Neuron (in vitro differentiated cells): Measurements from ENCODE around the gene BRD3OS.

Experiments
- H2AFZ ChIP-seq: one replicate; pipeline ENCODE4 v1.6.1; 2013; ENCODE audit warnings: low read depth, mild to moderate bottlenecking, inconsistent platforms, low read length, moderate library complexity
- H3K27me3 ChIP-seq: one replicate; pipeline ENCODE4 v1.6.1; 2013; ENCODE audit warnings: low read length; ENCODE audit not compliant: insufficient read depth
- H3K36me3 ChIP-seq: one replicate; pipeline ENCODE4 v1.6.1; 2013; ENCODE audit warnings: low read length; ENCODE audit not compliant: insufficient read depth
- H3K4me1 ChIP-seq: one replicate; pipeline ENCODE4 v1.6.1; 2013; ENCODE audit warnings: low read length; ENCODE audit not compliant: insufficient read depth
- H3K4me3 ChIP-seq: 2 replicates; pipeline ENCODE4 v1.5.1; 2013; ENCODE audit warnings: mild to moderate bottlenecking, low read length, moderate library complexity
- H3K9me3 ChIP-seq: one replicate; pipeline ENCODE4 v1.6.1; 2013; ENCODE audit warnings: low read length

The BRD3OS gene

DNA sequence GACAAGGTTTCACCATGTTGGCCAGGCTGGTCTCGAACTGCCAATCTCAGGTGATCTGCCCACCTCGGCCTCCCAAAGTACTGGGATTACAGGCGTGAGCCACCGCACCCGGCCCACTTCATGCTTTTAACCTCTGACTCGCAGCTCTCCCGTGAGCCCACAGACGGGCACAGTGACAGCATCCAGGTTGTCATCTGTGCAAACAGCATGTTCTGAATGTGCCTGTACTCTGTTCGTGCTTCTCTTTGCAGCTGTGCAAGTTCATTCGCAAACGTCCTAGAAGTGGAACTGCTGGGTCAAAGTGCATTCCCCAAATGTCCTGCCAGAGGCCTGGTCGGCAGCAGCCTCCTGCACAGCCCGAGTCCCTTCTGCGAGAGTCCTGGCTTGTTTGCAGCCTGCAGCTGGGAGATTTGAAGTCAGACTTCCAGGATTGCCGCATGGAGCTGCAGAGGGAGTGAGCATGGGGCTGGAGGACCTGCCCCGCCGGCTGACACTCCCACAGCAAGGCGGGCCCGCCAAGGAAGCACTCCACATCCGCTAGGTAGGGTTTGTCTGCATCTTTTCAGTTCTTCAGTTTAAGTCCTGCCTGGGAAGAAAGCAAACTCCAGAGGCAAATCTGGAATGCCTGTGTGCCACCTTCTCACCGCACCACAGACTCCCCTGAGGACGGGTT lies 3.4 kb downstream of the BRD3OS start:
- H3K36me3 ChIP-seq = peaks cover 54% of the 10 kb centered on the region
- H3K4me3 ChIP-seq = no peak overlapping the region
- H3K4me1 ChIP-seq = peaks cover 9% of the 10 kb centered on the region
- H3K27me3 ChIP-seq = no peaks in the 10 kb centered on the region
- H2AFZ ChIP-seq = no peak overlapping the region
- no peaks in the 10 kb centered on the region for H3K9me3 ChIP-seq

DNA sequence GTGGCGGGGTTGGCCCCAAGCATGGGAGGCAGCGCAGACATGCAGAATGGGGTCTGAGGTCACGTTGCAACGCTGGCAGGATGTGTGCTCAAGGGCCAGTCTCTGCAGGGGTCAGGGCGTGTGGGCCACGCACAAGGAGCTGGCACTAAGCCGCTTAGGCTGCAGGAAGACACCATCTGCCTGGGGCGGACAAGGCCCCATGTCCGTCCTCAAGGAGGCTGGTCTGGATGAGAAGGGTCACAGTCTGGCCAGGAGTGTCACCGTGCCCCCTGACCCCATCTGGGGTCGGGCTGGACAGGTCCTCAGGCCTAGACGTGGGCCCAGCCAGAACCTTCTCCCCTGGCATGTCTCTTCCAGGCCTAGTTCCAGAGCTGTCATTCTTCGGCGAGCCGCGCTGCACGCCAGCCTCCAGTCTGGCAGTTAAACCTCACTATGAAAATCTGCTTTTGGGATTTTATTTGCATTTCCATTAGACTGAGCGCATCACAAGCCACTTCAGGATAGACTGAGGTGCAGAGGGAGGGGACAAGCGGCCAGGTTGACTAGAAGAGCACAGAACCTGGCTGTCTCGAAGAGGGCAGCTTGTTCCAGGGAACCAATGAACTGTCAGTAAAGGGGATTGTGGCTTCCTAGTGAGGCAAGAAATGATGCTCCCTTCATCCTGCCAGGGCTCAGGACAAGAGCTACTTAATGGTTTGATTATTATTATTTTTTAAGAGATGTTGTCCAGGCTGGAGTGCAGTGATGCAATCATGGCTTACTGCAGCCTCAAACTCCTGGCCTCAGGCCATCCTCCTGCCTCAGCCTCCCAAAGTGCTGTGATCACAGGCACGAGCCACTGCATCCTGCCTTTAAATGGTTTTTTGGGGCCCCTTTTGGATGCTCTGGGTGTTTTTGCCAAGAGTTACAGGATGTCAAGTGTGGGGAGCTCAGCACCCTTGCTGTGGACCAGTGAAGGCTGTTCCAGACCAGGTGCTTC lies 4.3 kb downstream of the BRD3OS start:
- Histone ChIP-seq H3K9me3 (no peaks in the 10 kb centered on the region), H3K4me1 (peaks cover 9% of the 10 kb centered on the region), H2AFZ (no peak overlapping the region), H3K27me3 (no peaks in the 10 kb centered on the region), H3K36me3 (peaks cover 62% of the 10 kb centered on the region), H3K4me3 (no peak overlapping the region)

DNA sequence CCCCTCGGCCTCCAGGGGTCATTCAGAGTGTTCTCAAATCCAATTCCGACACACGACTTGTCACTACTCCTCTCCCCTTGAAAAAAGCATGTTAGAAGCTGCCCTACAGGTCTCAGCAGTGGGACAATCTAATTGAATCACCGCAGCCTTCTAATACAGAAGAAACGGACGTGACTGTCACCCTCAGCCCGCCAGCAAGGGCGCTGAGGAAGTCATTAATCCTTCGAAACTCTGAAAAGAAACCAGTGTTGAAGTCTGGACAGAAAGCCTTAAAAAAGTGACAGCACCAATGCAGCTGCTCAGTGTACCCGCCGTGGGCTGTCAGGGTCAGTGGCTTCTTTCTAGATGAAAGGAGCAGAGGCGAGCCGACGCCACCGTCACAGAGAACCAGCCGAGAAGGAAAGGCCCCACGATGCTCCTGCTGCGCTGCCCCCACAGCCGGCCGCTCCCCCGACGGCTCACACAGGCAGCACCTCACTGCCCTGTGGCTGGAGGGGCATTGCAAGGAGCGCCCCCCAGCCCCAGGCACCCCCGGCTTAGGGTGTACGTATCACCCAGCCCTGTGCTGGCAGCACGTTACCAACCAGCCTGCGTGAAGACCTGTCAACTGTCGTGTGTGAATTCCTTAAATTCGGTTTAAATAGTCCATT lies 5.7 kb downstream of the BRD3OS start:
- Histone ChIP-seq H2AFZ (no peak overlapping the region), H3K36me3 (peaks cover 76% of the 10 kb centered on the region), H3K9me3 (no peaks in the 10 kb centered on the region), H3K4me3 (no peak overlapping the region), H3K27me3 (no peaks in the 10 kb centered on the region), H3K4me1 (peaks cover 8% of the 10 kb centered on the region)

DNA sequence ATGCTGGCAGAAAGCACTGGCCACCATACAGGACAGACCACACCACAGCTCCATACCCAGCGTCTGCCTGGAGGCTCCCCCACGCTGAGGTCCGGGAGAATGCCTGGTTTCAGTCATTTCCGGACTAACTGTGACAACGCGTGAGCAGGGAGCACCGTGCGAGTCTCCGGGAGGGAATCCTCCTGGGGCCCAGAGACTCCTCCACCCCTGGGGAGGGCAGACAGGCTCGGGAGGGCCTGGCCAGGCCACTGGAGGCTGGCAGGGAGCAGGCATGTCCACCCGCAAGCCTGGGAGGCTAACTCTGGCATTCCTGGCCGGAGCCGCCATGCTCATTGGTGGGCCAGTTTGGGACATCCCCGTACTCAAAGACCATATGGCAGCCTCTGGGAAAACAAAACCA lies 6.5 kb downstream of the BRD3OS start:
- no peak overlapping the region for H3K4me3 ChIP-seq
- no peaks in the 10 kb centered on the region for H3K27me3 ChIP-seq
- no peaks in the 10 kb centered on the region for H3K9me3 ChIP-seq
- H3K36me3 ChIP-seq = peaks cover 82% of the 10 kb centered on the region
- H2AFZ ChIP-seq = no peak overlapping the region
- H3K4me1 ChIP-seq = no peaks in the 10 kb centered on the region

DNA sequence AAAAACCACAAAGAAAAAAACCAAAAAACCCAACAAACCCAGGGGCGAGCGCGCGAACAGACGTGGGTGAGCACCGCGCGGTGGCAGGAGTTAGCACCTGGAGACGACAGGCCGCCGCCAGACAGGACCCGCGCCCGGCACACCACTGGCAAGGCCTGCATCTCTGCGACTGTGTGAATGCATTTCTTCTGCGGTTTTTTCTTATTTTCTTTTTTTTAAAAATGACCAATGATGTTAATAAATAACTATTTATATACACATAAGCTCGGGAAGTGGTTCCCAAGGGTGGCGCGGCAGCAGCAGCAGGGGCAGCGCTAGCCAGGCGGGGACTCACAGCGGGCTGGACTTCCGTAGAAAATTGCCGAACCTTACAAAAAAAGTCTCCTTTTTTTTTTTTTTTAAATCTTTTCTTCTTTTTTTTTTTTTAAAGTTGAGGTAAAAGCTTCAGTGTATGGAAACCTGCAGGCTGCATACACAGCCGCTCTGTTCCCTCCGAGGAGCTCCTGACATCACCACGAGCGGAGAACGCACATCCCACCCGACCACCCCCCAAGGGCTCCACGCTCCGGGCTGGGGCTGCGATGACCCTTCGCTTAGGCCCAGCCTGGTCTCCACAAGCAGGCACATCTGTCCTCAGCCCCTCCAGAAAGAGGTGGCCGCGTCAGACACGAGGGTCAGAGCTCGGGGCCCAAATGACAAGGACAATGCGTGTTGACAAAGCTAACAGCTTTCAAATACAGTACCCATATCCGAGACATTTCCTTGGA lies 7.4 kb downstream of the BRD3OS start:
- Histone ChIP-seq H3K36me3 (peaks cover 80% of the 10 kb centered on the region), H3K27me3 (no peaks in the 10 kb centered on the region), H3K4me3 (no peak overlapping the region), H3K4me1 (no peaks in the 10 kb centered on the region), H2AFZ (no peak overlapping the region), H3K9me3 (no peaks in the 10 kb centered on the region)

DNA sequence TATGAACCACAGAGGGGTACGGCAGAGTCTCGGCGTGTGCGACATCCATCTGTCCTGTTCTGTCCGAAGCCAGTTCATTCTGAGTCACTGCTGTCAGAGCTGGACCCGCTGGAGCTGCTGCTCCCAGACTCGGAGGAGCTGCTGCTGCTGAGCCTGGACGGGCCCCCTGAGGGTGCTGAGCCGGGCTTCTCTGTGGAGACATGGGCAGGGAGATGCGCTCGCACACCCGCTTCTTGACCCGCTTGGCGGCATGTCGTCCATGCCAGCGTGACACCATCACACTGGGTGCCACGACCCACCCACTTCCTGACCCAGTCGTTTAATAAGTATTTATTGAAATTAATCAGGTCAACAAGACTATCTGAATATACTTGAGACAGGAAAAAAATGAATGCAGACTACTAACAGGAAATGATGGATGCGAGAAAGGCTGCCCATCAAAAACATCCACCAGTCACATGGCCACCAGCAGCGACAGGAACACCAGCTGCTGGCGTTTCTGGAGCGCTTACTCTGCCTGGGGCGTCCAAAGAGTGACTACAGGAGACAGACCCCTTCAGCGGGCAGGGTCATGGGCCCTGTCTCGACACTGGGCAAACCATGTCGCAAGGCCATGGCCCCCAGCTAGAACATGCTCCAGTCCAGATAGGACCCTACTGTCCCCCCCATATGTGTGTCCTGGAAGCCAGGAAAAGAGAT lies 8.4 kb downstream of the BRD3OS start:
- Histone ChIP-seq H3K4me3 (no peak overlapping the region), H3K36me3 (peaks cover 83% of the 10 kb centered on the region), H2AFZ (no peak overlapping the region), H3K4me1 (no peaks in the 10 kb centered on the region), H3K27me3 (no peaks in the 10 kb centered on the region), H3K9me3 (no peaks in the 10 kb centered on the region)

DNA sequence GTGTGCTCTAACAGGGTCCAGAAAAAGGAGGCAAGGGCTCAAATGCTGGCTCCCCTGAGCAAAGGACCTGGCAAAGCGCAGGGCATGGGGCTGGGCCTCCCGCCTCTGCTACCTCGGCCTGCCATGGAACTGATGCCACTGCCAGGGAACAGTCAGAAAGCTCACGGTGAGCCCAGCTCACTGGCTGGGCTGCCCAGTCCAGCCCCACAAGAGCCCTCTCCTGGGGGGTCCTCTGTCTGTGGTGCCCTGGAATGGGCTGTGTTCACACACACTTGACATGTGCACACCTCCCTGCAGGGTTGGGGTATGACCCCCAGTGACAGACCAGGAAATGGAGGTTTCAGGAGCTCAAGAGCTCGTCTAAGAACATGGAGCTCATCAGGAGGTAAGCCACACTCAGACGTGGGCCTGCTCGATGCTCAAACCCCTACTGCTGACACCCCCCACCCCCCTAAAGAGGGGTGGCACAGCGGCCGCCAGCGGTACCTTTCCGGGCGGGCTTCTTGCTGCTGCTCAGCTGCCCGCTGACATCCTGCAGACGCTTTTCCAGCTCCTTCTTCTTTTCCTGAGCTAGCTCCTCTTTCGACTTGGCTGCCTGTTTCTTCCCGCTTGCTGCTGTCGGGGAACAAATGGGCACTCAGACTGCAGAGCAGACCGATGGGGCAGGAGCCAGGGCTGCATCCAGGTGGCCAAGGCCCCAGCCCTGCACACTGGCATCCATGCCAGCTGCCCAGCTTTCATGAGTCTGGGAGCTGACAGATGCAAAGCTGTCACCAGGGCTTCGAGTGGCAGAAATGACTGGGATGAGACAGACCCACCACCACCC lies 9.1 kb downstream of the BRD3OS start:
- H3K4me1 ChIP-seq = no peaks in the 10 kb centered on the region
- H3K27me3 ChIP-seq = no peaks in the 10 kb centered on the region
- no peak overlapping the region for H2AFZ ChIP-seq
- H3K4me3 ChIP-seq = no peak overlapping the region
- H3K9me3 ChIP-seq = peaks cover 6% of the 10 kb centered on the region
- peaks cover 84% of the 10 kb centered on the region for H3K36me3 ChIP-seq

DNA sequence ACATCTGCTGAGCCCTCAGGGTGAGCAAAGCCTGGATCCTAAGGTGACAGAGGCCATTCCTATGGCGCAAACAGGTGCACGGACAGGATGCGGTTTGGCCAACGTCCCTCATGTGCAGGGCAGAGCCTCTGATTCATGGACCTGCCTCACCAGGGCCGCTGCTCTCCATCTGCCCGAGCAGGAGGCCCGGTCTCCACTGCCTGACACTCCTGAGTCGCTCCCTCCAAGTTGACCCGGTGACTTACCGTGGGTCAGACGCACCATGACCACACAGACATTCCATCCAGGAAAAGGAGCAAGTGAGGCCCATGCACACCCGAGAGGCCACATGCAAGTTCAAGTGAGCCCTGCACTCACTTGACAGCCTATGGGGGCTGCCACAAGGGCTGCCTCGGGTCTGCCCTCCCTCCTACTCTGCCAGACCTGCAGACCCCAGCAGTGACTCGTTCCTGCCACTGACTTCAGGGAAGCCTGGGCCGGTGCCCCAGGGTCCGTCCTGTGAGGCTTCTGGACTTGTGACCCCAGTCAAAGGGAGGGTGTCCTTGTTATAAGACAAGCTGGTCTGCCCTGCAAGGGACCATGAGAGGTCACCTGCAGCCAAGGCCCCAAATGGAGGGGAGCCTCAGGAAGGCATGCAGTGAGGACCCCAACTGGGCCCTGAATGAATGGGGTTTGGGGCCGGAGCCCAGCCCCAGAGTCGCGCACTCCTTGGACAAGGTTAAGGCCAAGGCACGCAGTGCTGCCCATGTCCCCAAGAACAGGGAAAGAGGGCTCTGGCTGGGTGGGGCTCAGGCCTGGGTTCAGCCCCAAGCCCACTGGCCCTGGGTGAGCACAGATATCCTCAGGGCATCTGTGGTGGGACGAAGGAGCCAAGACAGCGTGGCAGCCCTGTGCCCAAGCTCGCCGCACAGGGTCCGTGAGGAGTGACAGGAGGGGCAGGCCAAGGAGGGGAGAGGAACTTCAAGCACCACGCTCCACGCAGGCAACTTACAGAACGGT lies 10.1 kb downstream of the BRD3OS start:
- H3K4me1 ChIP-seq = no peaks in the 10 kb centered on the region
- peaks cover 12% of the 10 kb centered on the region for H3K9me3 ChIP-seq
- peaks cover 87% of the 10 kb centered on the region for H3K36me3 ChIP-seq
- H2AFZ ChIP-seq = no peak overlapping the region
- no peaks in the 10 kb centered on the region for H3K27me3 ChIP-seq
- no peak overlapping the region for H3K4me3 ChIP-seq

DNA sequence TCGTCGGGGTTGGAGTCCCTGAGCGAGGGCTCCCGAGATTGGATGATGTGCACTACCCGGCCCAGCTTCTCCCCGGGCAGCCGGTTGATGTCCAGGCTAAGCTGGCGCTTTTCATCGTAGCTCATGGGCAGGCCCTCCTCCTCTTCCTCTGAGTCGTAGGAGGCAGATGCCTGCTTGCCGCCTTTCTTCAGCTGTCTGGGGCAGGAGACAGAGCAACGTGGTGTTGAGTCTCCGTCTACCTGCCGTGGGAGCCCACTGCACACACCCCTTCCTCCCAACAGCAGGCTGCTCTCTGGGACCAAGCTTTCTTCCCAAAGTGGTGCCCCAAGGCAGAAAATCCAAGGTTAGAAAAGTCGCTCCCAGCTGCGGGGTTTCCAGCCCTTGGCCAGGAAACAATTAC lies 10.8 kb downstream of the BRD3OS start:
- Histone ChIP-seq H3K4me3 (no peak overlapping the region), H3K9me3 (peaks cover 12% of the 10 kb centered on the region), H3K4me1 (no peaks in the 10 kb centered on the region), H3K36me3 (peaks cover 87% of the 10 kb centered on the region), H3K27me3 (no peaks in the 10 kb centered on the region), H2AFZ (no peak overlapping the region)

DNA sequence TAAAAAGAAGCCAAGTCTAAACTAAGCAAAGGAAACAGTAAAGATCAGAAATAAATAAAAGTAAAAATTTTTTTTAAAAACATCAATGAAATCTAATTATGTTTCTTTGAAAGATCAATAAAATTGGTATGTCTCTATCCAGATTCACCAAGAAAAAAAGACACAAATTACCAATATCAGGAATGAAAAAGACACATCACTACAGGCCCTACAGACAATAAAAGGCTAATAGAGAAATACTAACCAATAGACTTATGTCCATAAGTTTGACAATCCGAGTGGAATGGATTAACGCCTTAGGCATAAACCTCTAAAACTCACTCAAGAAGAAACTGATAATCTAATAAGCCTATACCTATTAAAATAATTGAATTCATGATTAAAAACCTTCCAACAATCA lies 12.4 kb downstream of the BRD3OS start:
- no peaks in the 10 kb centered on the region for H3K27me3 ChIP-seq
- H2AFZ ChIP-seq = no peak overlapping the region
- no peaks in the 10 kb centered on the region for H3K4me1 ChIP-seq
- no peak overlapping the region for H3K4me3 ChIP-seq
- H3K36me3 ChIP-seq = peaks cover 89% of the 10 kb centered on the region
- H3K9me3 ChIP-seq = peaks cover 12% of the 10 kb centered on the region
